A549 treated with CpdA at 1 μM for 4 hours (cell line): Measurements from ENCODE around the gene TBC1D3C. TPM values are rescaled to one million over a fixed set of nuclear protein-coding genes. Genes with fewer than 3 reads are reported as not detected.

ENCODE experiments used
- total RNA-seq: library from RNA; stranded (reverse); fragments of 200-300 nt; extraction: Qiagen RNA extraction; gene quantifications from 5 replicates; pipeline ENCODE4 v1.2.3, GENCODE V29; 2022; ENCODE audit warnings: low read depth

Gene TBC1D3C
- not detected in 5 replicates for total RNA-seq

DNA sequence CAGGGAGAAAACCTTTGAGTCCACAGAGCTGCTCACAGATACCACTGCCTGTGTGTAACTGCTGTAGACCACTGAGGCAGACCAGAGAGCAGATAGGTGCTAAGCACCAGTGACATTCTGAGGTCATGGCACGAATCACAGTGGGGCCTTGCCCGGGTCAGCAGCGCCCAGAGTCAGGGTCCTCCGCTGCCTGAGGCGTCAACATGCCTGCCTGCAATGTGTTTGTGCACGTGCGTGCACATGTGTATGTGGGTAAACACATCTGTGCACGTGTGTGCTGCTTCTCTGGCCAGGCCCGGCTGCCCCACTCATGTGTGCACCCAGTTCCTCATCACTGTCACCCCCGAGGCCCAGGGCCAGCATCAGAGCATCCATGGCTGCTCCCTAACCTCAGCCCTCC lies at the start of gene TBC1D3C:
TSS of gene TBC1D3C (minus strand) at position 101 of the 400 bp plus-strand sequence. CDS start 1,568 bp downstream, outside the sequence.

Other genes starting within 250 kb of the TBC1D3C start
- not detected in 5 replicates for gene TBC1D3K, start 144.2 kb downstream of the TBC1D3C start, total RNA-seq
- 9.3 to 13.3 TPM (median 12.2 TPM) in 5 replicates for gene TBC1D3L, start 79.6 kb downstream of the TBC1D3C start, total RNA-seq
- gene TBC1D3D, start 64.7 kb downstream of the TBC1D3C start, total RNA-seq = 0.08 to 0.15 TPM in 2 of 5 replicates, not detected in the others
- gene TBC1D3E, start 59.3 kb upstream of the TBC1D3C start, total RNA-seq = not detected in 5 replicates
- gene TBC1D3, start 123.9 kb upstream of the TBC1D3C start, total RNA-seq = not detected in 5 replicates
- 65.1 to 67.7 TPM (median 67.2 TPM) in 5 replicates for gene MRPL45, start 228.5 kb upstream of the TBC1D3C start, total RNA-seq